K562 (cell line): ENCODE measurements around the gene ENG. TPM values are rescaled to one million over a fixed set of nuclear protein-coding genes. Genes with fewer than 3 reads are reported as not detected.

Source experiments
- CBX2 ChIP-seq: fragments of 200-600 bp; sonication (generic); IDR thresholded peaks from one replicate; pipeline ENCODE4 v1.6.1; 2012; ENCODE audit warnings: mild to moderate bottlenecking, low read length, inconsistent platforms; ENCODE audit not compliant: insufficient read depth, poor library complexity, severe bottlenecking
- CBX5 ChIP-seq: IDR thresholded peaks from 2 replicates; pipeline ENCODE4 v1.6.1; 2014; ENCODE audit warnings: low read depth, borderline replicate concordance
- ETV6 ChIP-seq, 3 experiments: fragments of 150-350 bp in 1 of 3; sonication (generic) in 1 of 3; formaldehyde crosslinking in 1 of 3; IDR thresholded peaks; 2 replicates each; pipeline versions ENCODE4 v1.6.1 to v1.8.0; 2014 to 2022; ENCODE audit warnings: borderline replicate concordance in 2 of 3, low read depth in 2 of 3, antibody characterized with exemption in 1 of 3, low read length in 1 of 3, mild to moderate bottlenecking in 1 of 3, missing genetic modification reagents in 1 of 3
- KAT7 ChIP-seq: sonication (generic); formaldehyde crosslinking; IDR thresholded peaks from 2 replicates; pipeline ENCODE4 v1.8.0; 2022; ENCODE audit warnings: missing genetic modification reagents, mild to moderate bottlenecking, borderline replicate concordance
- MCM3 ChIP-seq: fragments of 450-650 bp; IDR thresholded peaks from 2 replicates; pipeline ENCODE4 v1.6.1; 2016
- MYC ChIP-seq, 2 experiments: fragments of 250-450 bp in 1 of 2; sonication (Bioruptor Pico) in 1 of 2; IDR thresholded peaks; 2 replicates each; pipeline versions ENCODE4 v1.5.1 to v1.6.1; 2012 to 2021; ENCODE audit warnings: low read depth in 2 of 2, borderline replicate concordance in 1 of 2, improper control_type of control experiment in 1 of 2, low read length in 1 of 2, mild to moderate bottlenecking in 1 of 2, moderate library complexity in 1 of 2
- POLR3A ChIP-seq: IDR thresholded peaks from 2 replicates; pipeline ENCODE4 v1.6.1; 2011; ENCODE audit warnings: borderline replicate concordance, mild to moderate bottlenecking, moderate library complexity; ENCODE audit not compliant: insufficient read length, insufficient read depth; ENCODE audit errors: extremely low read depth
- PURB ChIP-seq: sonication (generic); formaldehyde crosslinking; IDR thresholded peaks from 2 replicates; pipeline ENCODE4 v1.9.0; 2021; ENCODE audit warnings: low read depth, mild to moderate bottlenecking, missing genetic modification reagents
- SLC30A9 ChIP-seq: fragments of 250-450 bp; sonication (Bioruptor Pico); IDR thresholded peaks from 2 replicates; pipeline ENCODE4 v1.8.0; 2022; ENCODE audit warnings: mild to moderate bottlenecking, moderate library complexity
- SMARCA5 ChIP-seq: fragments of 450-650 bp; IDR thresholded peaks from 2 replicates; pipeline ENCODE4 v1.6.1; 2016
- SPI1 ChIP-seq: IDR thresholded peaks from 2 replicates; pipeline ENCODE4 v1.6.1; 2011; ENCODE audit warnings: low read depth, low read length, control low read depth, borderline replicate concordance
- STAT5B ChIP-seq: fragments of 250-450 bp; sonication (Bioruptor Pico); IDR thresholded peaks from 2 replicates; pipeline ENCODE4 v1.8.0; 2021; ENCODE audit warnings: mild to moderate bottlenecking, inconsistent platforms
- TAF9B ChIP-seq: fragments of 450-650 bp; IDR thresholded peaks from 2 replicates; pipeline ENCODE4 v1.6.1; 2018; ENCODE audit warnings: mild to moderate bottlenecking; ENCODE audit not compliant: partially characterized antibody
- THRAP3 ChIP-seq: fragments of 450-650 bp; IDR thresholded peaks from 2 replicates; pipeline ENCODE4 v1.6.1; 2016; ENCODE audit warnings: mild to moderate bottlenecking, inconsistent platforms, borderline replicate concordance
- ZNF586 ChIP-seq: fragments of 450-650 bp; formaldehyde crosslinking; conservative IDR thresholded peaks from 2 replicates; pipeline ENCODE4 v1.4.0; 2020; ENCODE audit warnings: mild to moderate bottlenecking, moderate library complexity
- ZNF780A ChIP-seq: fragments of 250-450 bp; sonication (Bioruptor Pico); IDR thresholded peaks from 2 replicates; pipeline ENCODE4 v1.5.0; 2021; ENCODE audit warnings: mild to moderate bottlenecking
- ZSCAN32 ChIP-seq: fragments of 450-650 bp; formaldehyde crosslinking; IDR thresholded peaks from 2 replicates; pipeline ENCODE4 v1.4.0; 2020; ENCODE audit warnings: mild to moderate bottlenecking, moderate library complexity
- polyA plus RNA-seq, 8 experiments: library from polyadenylated mRNA; depleted of rRNA in 4 of 8; stranded (reverse) in 5 of 8; unstranded in 3 of 8; fragments of >200 nt; fragmentation: Nextera tagmentation in 2 of 8; fragmentation: Illumina TruSeq in 1 of 8; extraction: Ambion mirVana in 2 of 8; extraction: Trizol in 1 of 8; gene quantifications; 2 replicates each; pipeline versions ENCODE4 v1.2.1 to v1.2.3, GENCODE V29; 2011 to 2014; ENCODE audit warnings: inconsistent platforms in 1 of 8, missing spikeins in 1 of 8
- total RNA-seq, 7 experiments: library from RNA; depleted of rRNA in 6 of 7; stranded (reverse); fragments of >200 nt in 6 of 7; fragmentation: Illumina TruSeq in 2 of 7; extraction: Trizol in 2 of 7; gene quantifications; 2 replicates each; pipeline versions ENCODE4 v1.2.1 to v1.2.3, GENCODE V29; 2011 to 2021; ENCODE audit warnings: low replicate concordance in 1 of 7
- TF ChIP-seq, protein P1 (sequence below): fragments of 150-350 bp; IDR thresholded peaks from 2 replicates; pipeline ENCODE4 v1.6.1; 2014; ENCODE audit warnings: low read depth, mild to moderate bottlenecking, low read length, borderline replicate concordance
- TF ChIP-seq, protein P2 (sequence below): fragments of 450-650 bp; IDR thresholded peaks from one replicate; pipeline ENCODE4 v1.6.1; 2018; ENCODE audit warnings: mild to moderate bottlenecking, moderate library complexity; ENCODE audit not compliant: partially characterized antibody
- TF ChIP-seq, protein P3 (sequence below): fragments of 450-650 bp; formaldehyde crosslinking; IDR thresholded peaks from 2 replicates; pipeline ENCODE4 v1.4.0; 2020; ENCODE audit warnings: mild to moderate bottlenecking, moderate library complexity

ENG gene
- total and polyA plus RNA-seq, 9 of the 15 experiments (the other 6 are each of a cell fraction or from before 2014, with no cell fraction given): 0.04 to 0.40 (median 0.14) TPM; not detected in 1

DNA sequence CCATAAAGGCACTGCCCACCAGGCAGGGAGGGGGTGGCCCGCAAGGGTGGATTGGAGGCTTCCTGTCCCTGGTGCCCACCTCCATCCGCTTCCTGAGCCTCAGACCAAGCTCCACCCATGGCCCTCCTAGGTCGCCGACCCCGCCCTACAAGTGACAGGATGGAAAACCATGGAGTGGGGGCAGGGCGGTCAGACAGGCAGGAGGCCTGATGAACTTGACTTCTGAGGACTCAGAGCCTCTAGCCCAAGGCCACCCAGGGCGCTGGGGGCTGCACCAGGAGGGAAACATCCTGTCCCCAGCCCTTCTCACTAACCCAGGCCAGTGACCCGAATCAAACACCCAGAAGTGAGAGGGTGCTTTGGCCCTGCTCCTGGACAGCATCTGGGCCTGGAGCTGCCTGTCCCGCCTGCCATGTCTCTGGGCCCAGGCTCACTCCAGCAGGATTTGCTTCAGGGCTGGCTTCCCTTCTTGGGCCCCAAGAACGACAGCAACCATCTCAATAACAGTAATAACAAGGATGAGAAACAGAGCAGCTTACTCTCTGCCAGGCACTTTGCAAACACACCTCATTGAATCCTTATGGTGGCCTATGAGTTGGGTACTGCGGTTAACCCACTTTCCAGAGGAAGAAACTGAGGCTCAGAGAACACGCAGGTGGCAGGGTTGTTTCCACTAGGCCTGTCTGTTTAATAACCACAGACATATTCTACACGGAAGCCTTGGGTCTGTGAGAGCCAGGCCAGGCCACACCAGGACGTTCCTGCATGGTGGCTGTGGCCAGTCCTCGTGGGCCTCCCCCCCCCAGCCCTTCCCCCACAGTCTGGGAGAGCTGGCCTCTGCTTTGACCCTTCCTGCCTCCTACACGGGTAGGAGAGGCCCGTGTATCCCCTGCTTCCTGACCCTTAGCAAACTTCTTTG is 49.4 kb upstream of the ENG start (continued):
- TF ChIP-seq TAF9B (no peak), SLC30A9 (CRISPR knock-in tag) (no peak), MYC (IDR thresholded peaks at IDR 0.05; ENCODE audit: low read depth, low read length) (no peak), MYC (CRISPR knock-in tag; IDR thresholded peaks at IDR 0.05; ENCODE audit: borderline replicate concordance, low read depth) (no peak), STAT5B (CRISPR knock-in tag) (no peak), CBX2 (no peak), SPI1 (no peak), THRAP3 (no peak), CBX5 (no peak), KAT7 (0 out of 2 replicates have a peak, but pooled peaks have one; percentile 8), PURB (CRISPR knock-in tag) (no peak), MCM3 (no peak), ZNF586 (CRISPR knock-in tag) (no peak), ZNF780A (CRISPR knock-in tag) (no peak), ETV6 (IDR thresholded peaks at IDR 0.05; ENCODE audit: borderline replicate concordance in 1 of 2, low read depth in 2 of 2, low read length in 1 of 2) (no peak), ETV6 (CRISPR knock-in tag; IDR thresholded peaks at IDR 0.05; ENCODE audit: borderline replicate concordance) (no peak), ZSCAN32 (CRISPR knock-in tag) (no peak), POLR3A (no peak), SMARCA5 (no peak)
- TF ChIP-seq, protein P1, sequence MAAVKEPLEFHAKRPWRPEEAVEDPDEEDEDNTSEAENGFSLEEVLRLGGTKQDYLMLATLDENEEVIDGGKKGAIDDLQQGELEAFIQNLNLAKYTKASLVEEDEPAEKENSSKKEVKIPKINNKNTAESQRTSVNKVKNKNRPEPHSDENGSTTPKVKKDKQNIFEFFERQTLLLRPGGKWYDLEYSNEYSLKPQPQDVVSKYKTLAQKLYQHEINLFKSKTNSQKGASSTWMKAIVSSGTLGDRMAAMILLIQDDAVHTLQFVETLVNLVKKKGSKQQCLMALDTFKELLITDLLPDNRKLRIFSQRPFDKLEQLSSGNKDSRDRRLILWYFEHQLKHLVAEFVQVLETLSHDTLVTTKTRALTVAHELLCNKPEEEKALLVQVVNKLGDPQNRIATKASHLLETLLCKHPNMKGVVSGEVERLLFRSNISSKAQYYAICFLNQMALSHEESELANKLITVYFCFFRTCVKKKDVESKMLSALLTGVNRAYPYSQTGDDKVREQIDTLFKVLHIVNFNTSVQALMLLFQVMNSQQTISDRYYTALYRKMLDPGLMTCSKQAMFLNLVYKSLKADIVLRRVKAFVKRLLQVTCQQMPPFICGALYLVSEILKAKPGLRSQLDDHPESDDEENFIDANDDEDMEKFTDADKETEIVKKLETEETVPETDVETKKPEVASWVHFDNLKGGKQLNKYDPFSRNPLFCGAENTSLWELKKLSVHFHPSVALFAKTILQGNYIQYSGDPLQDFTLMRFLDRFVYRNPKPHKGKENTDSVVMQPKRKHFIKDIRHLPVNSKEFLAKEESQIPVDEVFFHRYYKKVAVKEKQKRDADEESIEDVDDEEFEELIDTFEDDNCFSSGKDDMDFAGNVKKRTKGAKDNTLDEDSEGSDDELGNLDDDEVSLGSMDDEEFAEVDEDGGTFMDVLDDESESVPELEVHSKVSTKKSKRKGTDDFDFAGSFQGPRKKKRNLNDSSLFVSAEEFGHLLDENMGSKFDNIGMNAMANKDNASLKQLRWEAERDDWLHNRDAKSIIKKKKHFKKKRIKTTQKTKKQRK: no peak
- TF ChIP-seq, protein P2, sequence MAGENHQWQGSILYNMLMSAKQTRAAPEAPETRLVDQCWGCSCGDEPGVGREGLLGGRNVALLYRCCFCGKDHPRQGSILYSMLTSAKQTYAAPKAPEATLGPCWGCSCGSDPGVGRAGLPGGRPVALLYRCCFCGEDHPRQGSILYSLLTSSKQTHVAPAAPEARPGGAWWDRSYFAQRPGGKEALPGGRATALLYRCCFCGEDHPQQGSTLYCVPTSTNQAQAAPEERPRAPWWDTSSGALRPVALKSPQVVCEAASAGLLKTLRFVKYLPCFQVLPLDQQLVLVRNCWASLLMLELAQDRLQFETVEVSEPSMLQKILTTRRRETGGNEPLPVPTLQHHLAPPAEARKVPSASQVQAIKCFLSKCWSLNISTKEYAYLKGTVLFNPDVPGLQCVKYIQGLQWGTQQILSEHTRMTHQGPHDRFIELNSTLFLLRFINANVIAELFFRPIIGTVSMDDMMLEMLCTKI: no peak
- TF ChIP-seq, protein P3, sequence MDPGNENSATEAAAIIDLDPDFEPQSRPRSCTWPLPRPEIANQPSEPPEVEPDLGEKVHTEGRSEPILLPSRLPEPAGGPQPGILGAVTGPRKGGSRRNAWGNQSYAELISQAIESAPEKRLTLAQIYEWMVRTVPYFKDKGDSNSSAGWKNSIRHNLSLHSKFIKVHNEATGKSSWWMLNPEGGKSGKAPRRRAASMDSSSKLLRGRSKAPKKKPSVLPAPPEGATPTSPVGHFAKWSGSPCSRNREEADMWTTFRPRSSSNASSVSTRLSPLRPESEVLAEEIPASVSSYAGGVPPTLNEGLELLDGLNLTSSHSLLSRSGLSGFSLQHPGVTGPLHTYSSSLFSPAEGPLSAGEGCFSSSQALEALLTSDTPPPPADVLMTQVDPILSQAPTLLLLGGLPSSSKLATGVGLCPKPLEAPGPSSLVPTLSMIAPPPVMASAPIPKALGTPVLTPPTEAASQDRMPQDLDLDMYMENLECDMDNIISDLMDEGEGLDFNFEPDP (CRISPR knock-in tag): no peak
